GM12891 (cell line): ENCODE data around the gene OR51B6.
"Not testable (repeated sequence)": the region's sequence is repeated elsewhere in the genome, so short reads cannot be mapped to it uniquely, and the experiment has no call there.

Experiments
- DNase-seq: peaks from one replicate; pipeline ENCODE4 v3.0.0; 2011; ENCODE audit warnings: low spot score; ENCODE audit not compliant: insufficient read length
- FAIRE-seq: peaks from 2 replicates; lab custom pipeline; 2011; peaks lifted over from hg19 to GRCh38; lab: Jason Lieb, UNC
- PAX5 ChIP-seq: IDR thresholded peaks from 2 replicates; pipeline ENCODE4 v1.6.1; 2011; ENCODE audit warnings: low read length, moderate library complexity, mild to moderate bottlenecking; ENCODE audit not compliant: insufficient read depth, severe bottlenecking
- POLR2A ChIP-seq: IDR thresholded peaks from 2 replicates; pipeline ENCODE4 v1.6.1; 2011; ENCODE audit warnings: low read depth, low read length, control low read depth
- POLR2AphosphoS5 ChIP-seq: IDR thresholded peaks from 2 replicates; pipeline ENCODE4 v1.6.1; 2011; ENCODE audit warnings: low read depth, low read length, control low read depth
- POU2F2 ChIP-seq: IDR thresholded peaks from 2 replicates; pipeline ENCODE4 v1.6.1; 2011; ENCODE audit warnings: low read depth, mild to moderate bottlenecking, control low read depth, low read length, moderate library complexity
- SPI1 ChIP-seq: IDR thresholded peaks from 2 replicates; pipeline ENCODE4 v1.6.1; 2011; ENCODE audit warnings: low read depth, low read length, control low read depth
- TAF1 ChIP-seq: IDR thresholded peaks from 2 replicates; pipeline ENCODE4 v1.6.1; 2011; ENCODE audit warnings: low read depth, low read length, control low read depth

Gene OR51B6

DNA sequence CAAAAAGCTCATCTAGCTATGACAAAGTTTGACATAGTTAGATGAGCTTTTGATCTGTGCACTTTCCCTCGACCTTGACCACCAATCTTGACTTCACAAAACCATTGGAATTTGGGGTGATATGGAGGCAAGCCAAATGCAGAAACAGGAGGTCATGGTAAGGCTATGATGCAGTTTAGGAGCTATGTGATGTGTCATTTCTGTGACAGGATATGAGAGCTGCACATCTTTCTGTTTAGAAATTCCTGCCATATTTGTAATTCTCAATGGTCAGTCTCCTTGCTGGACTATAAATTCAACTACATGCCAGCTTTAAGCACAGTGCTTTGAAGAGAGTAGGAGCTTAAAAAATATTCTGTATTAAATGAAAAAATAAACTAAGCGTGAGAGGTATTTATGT, 12.9 kb downstream of the OR51B6 start:
- no peak for DNase-seq
- TF ChIP-seq POU2F2 (no peak), SPI1 (no peak), POLR2A (no peak), PAX5 (no peak), TAF1 (no peak), POLR2AphosphoS5 (no peak)
- FAIRE-seq: no peak

DNA sequence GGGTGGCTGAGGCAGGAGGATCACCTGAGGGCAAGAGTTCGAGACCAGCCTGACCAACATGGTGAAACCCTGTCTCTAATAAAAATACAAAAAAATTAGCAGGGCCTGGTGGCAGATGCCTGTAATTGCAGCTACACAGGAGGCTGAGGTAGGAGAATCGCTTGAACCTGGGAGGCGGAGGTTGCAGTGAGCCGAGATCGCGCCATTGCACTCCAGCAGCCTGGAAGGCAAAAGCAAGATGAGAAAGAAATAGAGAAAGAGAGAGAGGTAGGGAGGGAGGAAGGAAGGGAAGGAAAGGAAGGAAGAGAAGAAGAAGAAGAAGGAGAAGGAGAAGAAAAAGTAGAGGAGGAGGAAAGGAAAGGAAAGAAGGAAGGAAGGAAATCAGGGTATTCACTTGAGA, 15.1 kb downstream of the OR51B6 start:
- FAIRE-seq, DNase-seq: not testable (repeated sequence)

DNA sequence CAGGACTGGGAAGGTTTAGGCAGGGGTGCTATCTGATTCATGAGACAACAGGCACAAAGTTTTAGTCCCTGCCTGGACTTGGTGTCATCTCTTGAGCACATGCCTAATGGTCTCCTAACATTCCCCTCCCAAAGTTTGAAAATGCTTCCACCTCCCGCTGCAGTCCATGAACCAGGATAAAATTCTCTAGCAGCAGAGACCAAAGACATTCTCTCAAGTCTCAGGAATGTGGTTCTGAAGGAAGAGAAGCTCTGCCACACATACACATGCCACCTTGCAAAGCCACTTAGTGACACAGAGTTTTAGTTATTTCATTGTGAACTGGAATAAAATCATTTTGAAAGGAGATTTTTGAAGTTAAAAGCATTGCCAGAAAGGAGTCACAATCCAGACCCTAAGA, 15.5 kb downstream of the OR51B6 start:
- FAIRE-seq: no peak
- TF ChIP-seq POLR2A (no peak), SPI1 (no peak), PAX5 (no peak), POLR2AphosphoS5 (no peak)
- no peak for DNase-seq

DNA sequence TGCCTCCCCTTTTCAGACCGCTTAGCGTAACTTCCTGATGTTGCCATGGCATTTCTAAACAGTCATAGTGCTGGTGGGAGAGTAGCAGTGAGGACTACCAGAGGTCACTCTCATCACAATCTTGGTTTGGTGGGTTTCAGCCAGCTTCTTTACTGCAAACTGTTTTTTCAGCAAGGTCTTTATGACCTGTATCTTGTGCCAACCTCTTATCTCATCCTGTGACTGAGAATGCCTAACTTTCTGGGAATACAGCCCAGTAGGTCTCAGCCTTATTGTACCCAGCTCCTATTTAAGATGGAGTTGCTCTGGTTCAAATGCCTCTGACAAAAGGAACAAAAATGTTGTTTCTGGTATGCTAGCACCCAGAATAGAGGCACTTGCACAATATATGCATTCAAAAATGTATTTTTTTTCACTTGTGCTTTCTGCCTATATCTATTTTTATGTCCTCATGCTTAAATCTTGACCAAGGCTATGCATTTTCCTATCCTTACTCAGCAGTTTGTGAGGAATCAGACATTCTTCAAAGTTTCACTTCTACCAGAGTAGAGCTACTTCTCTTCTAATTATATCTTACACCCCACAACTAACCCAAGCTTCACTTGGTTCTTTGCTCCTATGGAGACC, 16.3 kb downstream of the OR51B6 start:
- FAIRE-seq (no peak), DNase-seq (no peak)
- TF ChIP-seq TAF1 (no peak), POLR2AphosphoS5 (no peak)

DNA sequence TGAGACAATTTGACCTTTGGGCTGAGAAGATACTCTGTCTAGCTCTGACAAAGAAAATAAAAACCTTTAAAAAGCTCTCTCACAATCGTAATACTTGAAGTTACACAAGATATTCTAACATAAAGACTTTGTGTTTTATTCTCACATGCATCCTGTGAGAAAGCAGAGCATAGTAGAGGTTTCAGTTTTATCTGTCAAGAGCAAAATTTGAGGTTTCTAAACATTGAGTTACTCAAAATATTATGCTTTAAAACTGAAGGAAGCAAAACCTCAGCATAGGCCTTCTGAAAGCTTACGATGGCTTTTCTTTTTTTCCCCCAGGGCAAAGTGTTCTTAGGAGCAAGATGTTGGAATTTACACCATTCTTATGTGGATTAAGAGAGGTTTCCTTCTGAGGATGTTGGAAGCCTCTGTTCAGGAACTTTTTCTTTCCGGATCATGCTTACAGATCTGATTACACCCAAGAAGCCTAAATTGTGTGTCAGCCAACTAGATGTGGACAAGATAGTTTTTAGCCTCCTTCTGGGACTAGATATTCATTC, 17.3 kb downstream of the OR51B6 start:
- no peak for DNase-seq
- FAIRE-seq: no peak

DNA sequence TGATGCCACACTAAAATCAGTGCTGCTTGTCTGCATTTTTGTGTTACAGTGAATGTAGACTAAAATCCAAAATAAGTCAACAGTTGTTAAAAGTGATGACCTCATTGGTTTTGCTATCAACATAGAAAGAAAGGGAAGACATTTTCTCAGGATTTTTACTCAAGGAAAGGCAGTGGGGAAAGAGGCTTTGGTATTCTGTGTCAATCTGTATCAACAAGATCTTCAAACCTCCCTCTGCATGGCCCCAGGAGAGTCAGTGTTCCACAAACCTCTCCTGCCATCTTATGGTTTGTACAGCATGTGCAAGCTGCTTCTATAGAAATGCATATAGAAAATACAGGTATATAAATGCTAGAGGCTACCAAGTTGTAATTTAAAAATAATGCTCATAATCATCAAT, 18.5 kb downstream of the OR51B6 start:
- no peak for TF ChIP-seq POU2F2
- TF ChIP-seq PAX5: no peak
- TF ChIP-seq TAF1: no peak
- TF ChIP-seq POLR2AphosphoS5: no peak
- no peak for TF ChIP-seq SPI1
- no peak for TF ChIP-seq POLR2A
- FAIRE-seq (no peak), DNase-seq (no peak)

More for the DNA sequence above, 17.3 kb downstream of the OR51B6 start:
- no peak for TF ChIP-seq SPI1
- no peak for TF ChIP-seq POLR2A
- TF ChIP-seq POU2F2: no peak
- TF ChIP-seq POLR2AphosphoS5: no peak
- TF ChIP-seq PAX5: no peak
- no peak for TF ChIP-seq TAF1

DNA sequence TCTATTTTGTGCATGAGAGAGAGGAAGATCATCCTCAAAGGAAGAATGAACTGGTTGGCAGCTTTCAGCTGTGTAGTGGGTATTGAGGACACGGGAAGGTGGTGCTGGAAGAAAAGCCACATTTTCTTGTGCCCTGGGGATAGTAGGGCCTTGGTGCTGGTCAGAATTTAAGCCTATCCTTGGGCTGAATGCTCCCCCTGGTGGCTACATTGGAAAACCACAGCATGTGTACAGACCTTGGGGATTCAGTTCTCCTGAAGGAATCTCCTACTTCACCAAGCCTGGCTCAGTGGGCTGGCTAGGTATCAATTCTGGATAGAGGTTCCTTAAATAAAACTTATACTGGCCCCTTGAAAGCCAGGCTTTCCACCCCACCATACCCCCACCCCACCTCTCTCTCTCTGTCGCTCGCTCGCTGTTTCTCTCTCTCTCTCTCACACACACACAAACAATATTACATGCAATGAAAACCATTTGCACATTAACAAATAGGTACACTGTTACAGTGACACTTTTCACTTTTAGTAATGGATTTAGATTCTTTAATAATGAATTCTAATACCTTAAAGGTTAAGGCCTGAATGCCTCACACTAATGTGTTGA, 29.5 kb downstream of the OR51B6 start:
- DNase-seq: peak; percentile 17
- TF ChIP-seq TAF1: no peak
- no peak for TF ChIP-seq PAX5
- no peak for TF ChIP-seq POU2F2
- TF ChIP-seq SPI1: no peak
- no peak for TF ChIP-seq POLR2A
- no peak for TF ChIP-seq POLR2AphosphoS5
- peak; percentile 80 for FAIRE-seq

DNA sequence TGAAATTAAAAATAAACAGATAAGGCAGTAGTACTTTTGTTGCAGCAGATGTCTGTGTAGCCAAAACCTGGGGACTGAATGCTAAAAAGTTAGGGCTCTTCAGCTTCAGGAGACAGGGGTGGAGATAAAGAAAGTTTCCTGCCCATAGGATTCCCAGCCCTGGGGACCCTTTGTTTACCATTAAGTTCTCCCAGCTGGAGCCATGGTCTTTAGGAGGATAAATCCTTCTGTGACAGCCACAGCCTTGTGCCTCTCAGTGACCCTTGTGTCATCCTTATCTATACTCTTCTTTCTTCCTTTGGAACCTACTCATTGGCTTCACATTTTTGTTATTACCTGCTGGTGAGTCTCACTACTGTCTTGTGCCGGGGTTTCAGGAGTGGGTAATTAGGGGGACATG, 32.3 kb downstream of the OR51B6 start, which contains the start of gene OR51M1:
Gene OR51M1 (plus strand): TSS at position 237 of the 400 bp plus-strand sequence. CDS start 5,587 bp downstream, outside the sequence.
- no peak for FAIRE-seq
- no peak for TF ChIP-seq POLR2AphosphoS5
- no peak for TF ChIP-seq POLR2A
- TF ChIP-seq TAF1: no peak
- no peak for TF ChIP-seq SPI1
- TF ChIP-seq PAX5: no peak
- no peak for TF ChIP-seq POU2F2
- DNase-seq: no peak

DNA sequence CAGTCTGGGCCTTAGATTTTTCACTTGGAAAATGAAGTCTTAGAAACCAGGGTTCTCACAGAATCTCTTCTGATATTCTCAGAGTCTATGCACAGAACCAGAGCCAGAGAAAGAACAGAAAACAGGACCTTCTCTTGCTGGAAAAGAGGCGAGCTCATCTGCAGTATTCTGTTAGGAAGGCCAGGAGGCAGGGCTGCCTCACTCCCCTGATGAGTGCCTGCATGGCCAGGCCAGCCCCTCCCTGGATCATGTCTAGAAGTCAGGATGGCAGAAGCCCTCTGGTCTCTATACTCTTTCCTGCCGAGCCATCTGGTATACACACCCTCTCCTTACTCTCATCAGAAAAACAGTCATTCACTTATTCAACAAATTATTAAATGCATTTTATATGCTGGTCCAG, 33.0 kb downstream of the OR51B6 start:
- FAIRE-seq (no peak), DNase-seq (no peak)
- TF ChIP-seq POLR2AphosphoS5: no peak
- no peak for TF ChIP-seq TAF1
- TF ChIP-seq POLR2A: no peak
- TF ChIP-seq SPI1: no peak
- TF ChIP-seq PAX5: no peak
- no peak for TF ChIP-seq POU2F2

DNA sequence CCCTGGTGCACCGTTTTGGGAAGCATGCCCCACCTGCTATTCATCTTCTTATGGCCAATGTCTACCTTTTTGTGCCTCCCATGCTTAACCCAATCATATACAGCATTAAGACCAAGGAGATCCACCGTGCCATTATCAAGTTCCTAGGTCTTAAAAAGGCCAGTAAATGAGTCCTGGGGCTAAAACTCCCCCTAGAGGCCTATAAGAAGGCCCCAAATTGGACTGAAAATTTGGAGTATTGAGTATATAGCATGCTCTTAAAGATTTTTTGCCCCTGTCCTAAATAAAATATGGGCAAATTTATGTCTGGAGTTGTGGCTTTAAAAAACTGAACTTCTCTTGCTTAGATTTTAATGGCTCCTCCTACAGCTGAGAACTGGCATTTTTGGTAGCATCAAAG, 38.9 kb downstream of the OR51B6 start:
- DNase-seq (no peak), FAIRE-seq (no peak)
- TF ChIP-seq TAF1: no peak
- no peak for TF ChIP-seq POLR2A
- no peak for TF ChIP-seq POU2F2
- no peak for TF ChIP-seq POLR2AphosphoS5
- TF ChIP-seq SPI1: no peak

DNA sequence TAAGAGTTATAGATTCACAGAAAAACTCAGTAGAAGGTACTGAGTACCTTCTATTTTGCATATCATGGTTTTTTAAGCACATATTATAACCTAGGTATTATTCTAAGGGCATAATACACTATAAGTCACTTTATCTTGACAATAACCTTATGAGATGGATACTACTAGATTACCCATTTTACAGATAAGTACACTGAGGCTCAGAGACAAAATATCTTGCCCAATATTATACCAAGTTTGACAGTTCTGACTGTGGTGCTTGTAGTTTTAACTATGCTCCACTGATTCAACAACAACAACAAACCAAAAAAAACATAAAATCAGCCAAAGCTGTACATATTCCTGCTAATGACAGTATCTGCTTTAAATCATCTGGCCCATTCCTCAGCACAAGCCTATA, 42.8 kb downstream of the OR51B6 start:
- TF ChIP-seq POLR2A: no peak
- TF ChIP-seq TAF1: no peak
- no peak for TF ChIP-seq SPI1
- no peak for TF ChIP-seq PAX5
- TF ChIP-seq POLR2AphosphoS5: no peak
- no peak for TF ChIP-seq POU2F2
- FAIRE-seq (no peak), DNase-seq (no peak)
